Vagina (tissue), 2 donors: ENCODE results near the gene CD8A. TPM values are rescaled to one million over a fixed set of nuclear protein-coding genes. Genes with fewer than 3 reads are reported as not detected.

Experiments
- DNase-seq, 2 donors: peaks; one replicate each; pipeline ENCODE4 v3.0.0-alpha.2; 2017; ENCODE audit errors: extremely low spot score in 2 of 2
- H3K27ac ChIP-seq: fragments of 200-600 bp; sonication (generic); one replicate; pipeline ENCODE4 v1.5.1; 2019
- H3K27me3 ChIP-seq: fragments of 200-600 bp; sonication (generic); one replicate; pipeline ENCODE4 v1.5.1; 2019
- H3K36me3 ChIP-seq, 2 donors: fragments of 200-600 bp; sonication (generic); one replicate each; pipeline ENCODE4 v1.5.1; 2017 to 2019
- H3K4me1 ChIP-seq: fragments of 200-600 bp; sonication (generic); one replicate; pipeline ENCODE4 v1.5.1; 2019
- H3K4me3 ChIP-seq, 2 donors: fragments of 200-600 bp; sonication (generic); 1 replicate in 1 of 2; 2 replicates in 1 of 2; pipeline ENCODE4 v1.5.1; 2016 to 2019
- H3K9me3 ChIP-seq: fragments of 200-600 bp; sonication (generic); one replicate; pipeline ENCODE4 v1.5.1; 2019
- CTCF ChIP-seq, 3 experiments: fragments of 450-650 bp in 2 of 3; fragments of 200-600 bp in 1 of 3; sonication (generic) in 1 of 3; IDR thresholded peaks; one replicate each; pipeline ENCODE4 v1.5.1; 2017 to 2019; ENCODE audit warnings: antibody characterized with exemption in 3 of 3, mild to moderate bottlenecking in 2 of 3, moderate library complexity in 2 of 3
- POLR2A ChIP-seq, 2 donors: fragments of 450-650 bp; IDR thresholded peaks; one replicate each; pipeline ENCODE4 v1.6.1; 2017; ENCODE audit warnings: antibody characterized with exemption in 2 of 2, mild to moderate bottlenecking in 2 of 2, moderate library complexity in 2 of 2
- POLR2AphosphoS5 ChIP-seq, 2 donors: sonication (generic); formaldehyde crosslinking; IDR thresholded peaks; one replicate each; pipeline ENCODE4 v1.9.0; 2017; ENCODE audit warnings: antibody characterized with exemption in 2 of 2, mild to moderate bottlenecking in 2 of 2, low read depth in 1 of 2; ENCODE audit not compliant: insufficient read depth in 1 of 2
- intact Hi-C: fragments of 100-400 bp; cut with DNase I; formaldehyde crosslinking; loops from one replicate; pipeline ENCODE4 v1.15.1; 2023
- total RNA-seq: library from RNA; depleted of rRNA; stranded (reverse); fragments of >200 nt; gene quantifications from one replicate; pipeline ENCODE4 v1.2.3, GENCODE V29; 2016

Gene CD8A
- total RNA-seq, 1 donor from 2014 or later: 6.9 TPM

GRCh38 chr2:86825036-86825692, 34.5 kb upstream of the CD8A start:
- Histone ChIP-seq H3K4me1 (no peaks in the 10 kb centered on the region), H3K27me3 (no peaks in the 10 kb centered on the region), H3K4me3 (no peak overlapping the region), H3K27ac (no peak overlapping the region), H3K9me3 (no peaks in the 10 kb centered on the region), H3K36me3 (no peaks in the 10 kb centered on the region)
- no peak for TF ChIP-seq POLR2A (IDR thresholded peaks at IDR 0.05)
- TF ChIP-seq CTCF (IDR thresholded peaks at IDR 0.05): no peak
- TF ChIP-seq POLR2AphosphoS5 (IDR thresholded peaks at IDR 0.05; ENCODE audit: insufficient read depth in 1 of 2, low read depth in 1 of 2): no peak
- no peak for DNase-seq
- intact Hi-C loops: no loop called here

GRCh38 chr2:86822668-86823345, 32.1 kb upstream of the CD8A start:
- no peak overlapping the region for H3K4me3 ChIP-seq
- no peak overlapping the region for H3K27ac ChIP-seq
- no peak for TF ChIP-seq POLR2AphosphoS5 (IDR thresholded peaks at IDR 0.05; ENCODE audit: insufficient read depth in 1 of 2, low read depth in 1 of 2)
- no peak for TF ChIP-seq POLR2A (IDR thresholded peaks at IDR 0.05)
- TF ChIP-seq CTCF (IDR thresholded peaks at IDR 0.05): no peak
- no peaks in the 10 kb centered on the region for H3K9me3 ChIP-seq
- H3K4me1 ChIP-seq: no peaks in the 10 kb centered on the region
- no peak for DNase-seq
- H3K36me3 ChIP-seq: no peaks in the 10 kb centered on the region
- intact Hi-C loops: no loop called here
- no peaks in the 10 kb centered on the region for H3K27me3 ChIP-seq

GRCh38 chr2:86821842-86822241, 31.1 kb upstream of the CD8A start:
- TF ChIP-seq CTCF (IDR thresholded peaks at IDR 0.05) (no peak), POLR2AphosphoS5 (IDR thresholded peaks at IDR 0.05; ENCODE audit: insufficient read depth in 1 of 2, low read depth in 1 of 2) (no peak), POLR2A (IDR thresholded peaks at IDR 0.05) (no peak)
- H3K4me3 ChIP-seq: no peak overlapping the region
- intact Hi-C loops: no loop called here

GRCh38 chr2:86821306-86821705, 30.6 kb upstream of the CD8A start:
- Histone ChIP-seq H3K4me1 (no peaks in the 10 kb centered on the region), H3K27ac (no peak overlapping the region), H3K27me3 (no peaks in the 10 kb centered on the region), H3K36me3 (no peaks in the 10 kb centered on the region), H3K9me3 (no peaks in the 10 kb centered on the region), H3K4me3 (no peak overlapping the region)
- TF ChIP-seq CTCF (IDR thresholded peaks at IDR 0.05) (no peak), POLR2A (IDR thresholded peaks at IDR 0.05) (no peak), POLR2AphosphoS5 (IDR thresholded peaks at IDR 0.05; ENCODE audit: insufficient read depth in 1 of 2, low read depth in 1 of 2) (no peak)
- no peak for DNase-seq
- intact Hi-C loops: no loop called here

More at GRCh38 chr2:86821842-86822241, 31.1 kb upstream of the CD8A start:
- Histone ChIP-seq H3K4me1 (no peaks in the 10 kb centered on the region), H3K9me3 (no peaks in the 10 kb centered on the region), H3K27me3 (no peaks in the 10 kb centered on the region), H3K36me3 (no peaks in the 10 kb centered on the region), H3K27ac (no peak overlapping the region)
- DNase-seq: no peak

- no peak overlapping the region for H3K4me3 ChIP-seq
- no peaks in the 10 kb centered on the region for H3K9me3 ChIP-seq
- no peaks in the 10 kb centered on the region for H3K27me3 ChIP-seq
- intact Hi-C loops: no loop called here
- TF ChIP-seq POLR2AphosphoS5 (IDR thresholded peaks at IDR 0.05; ENCODE audit: insufficient read depth in 1 of 2, low read depth in 1 of 2): no peak
- TF ChIP-seq POLR2A (IDR thresholded peaks at IDR 0.05): no peak
- TF ChIP-seq CTCF (IDR thresholded peaks at IDR 0.05): no peak
- H3K36me3 ChIP-seq: no peaks in the 10 kb centered on the region
- H3K4me1 ChIP-seq: no peaks in the 10 kb centered on the region
- no peak overlapping the region for H3K27ac ChIP-seq
- DNase-seq: no peak
Measured at GRCh38 chr2:86818957-86819356, 28.2 kb upstream of the CD8A start.
